PFSK-1 (cell line): ENCODE results near the gene EMC8.

Source experiments
- POLR2AphosphoS5 ChIP-seq: IDR thresholded peaks from 2 replicates; pipeline ENCODE4 v1.6.1; 2012; ENCODE audit warnings: low read depth, mild to moderate bottlenecking, control low read depth, low read length, moderate library complexity
- REST ChIP-seq, 2 experiments: IDR thresholded peaks; 2 replicates each; pipeline versions ENCODE4 v1.6.1 to v1.8.0; 2011 to 2012; ENCODE audit warnings: low read depth in 2 of 2, low read length in 2 of 2, control low read depth in 1 of 2, inconsistent platforms in 1 of 2, mild to moderate bottlenecking in 1 of 2, moderate library complexity in 1 of 2; ENCODE audit not compliant: insufficient read depth in 1 of 2
- SIN3A ChIP-seq: IDR thresholded peaks from 2 replicates; pipeline ENCODE4 v1.6.1; 2012; ENCODE audit warnings: mild to moderate bottlenecking, low read length, moderate library complexity, borderline replicate concordance; ENCODE audit not compliant: insufficient read depth

- TF ChIP-seq SIN3A = no peak
- no peak for TF ChIP-seq REST (IDR thresholded peaks at IDR 0.05; ENCODE audit: insufficient read depth in 1 of 2, low read depth in 2 of 2, low read length in 2 of 2)
- no peak for TF ChIP-seq POLR2AphosphoS5
Observed at GRCh38 chr16:85838876-85839585, 39.7 kb upstream of the EMC8 start.
